H1 (cell line): Measurements from ENCODE around the gene LBX1. TPM values are rescaled to one million over a fixed set of nuclear protein-coding genes. Genes with fewer than 3 reads are reported as not detected.

ENCODE experiments used
- CTCF ChIA-PET: fragments of 300-600 bp; sonication (Branson Sonifier 250); formaldehyde crosslinking; loops from one replicate; lab custom pipeline; 2021; ENCODE audit not compliant: partially characterized antibody; lab: Charles Lee
- POLR2A ChIA-PET: fragments of 300-600 bp; sonication (Branson Sonifier 250); formaldehyde crosslinking; loops from one replicate; lab custom pipeline; 2021; ENCODE audit warnings: inconsistent platforms; ENCODE audit not compliant: partially characterized antibody; lab: Charles Lee
- DNase-seq, 2 experiments: peaks; one replicate each; pipeline versions ENCODE4 v3.0.0 to v3.0.0-alpha.2; 2010 to 2022; ENCODE audit warnings: low spot score in 2 of 2, low read depth in 1 of 2, mixed read lengths in 1 of 2
- FAIRE-seq: peaks from 2 replicates; lab custom pipeline; 2011; peaks lifted over from hg19 to GRCh38; lab: Jason Lieb, UNC
- H2AFZ ChIP-seq: 2 replicates; pipeline ENCODE4 v1.8.1; 2012; ENCODE audit warnings: low read length, inconsistent platforms
- H2AK5ac ChIP-seq: 2 replicates; pipeline ENCODE4 v1.6.1; 2013; ENCODE audit warnings: low read depth, low read length
- H2BK120ac ChIP-seq: replicated peaks from 2 replicates; pipeline ENCODE3; 2013; ENCODE audit warnings: low read depth, low read length, inconsistent platforms
- H2BK12ac ChIP-seq: 2 replicates; pipeline ENCODE4 v1.6.1; 2013; ENCODE audit warnings: low read depth, low read length
- H2BK15ac ChIP-seq: 2 replicates; pipeline ENCODE4 v1.6.1; 2013; ENCODE audit warnings: low read length
- H2BK20ac ChIP-seq: 2 replicates; pipeline ENCODE4 v1.6.1; 2013; ENCODE audit warnings: low read length
- H2BK5ac ChIP-seq: 2 replicates; pipeline ENCODE4 v1.6.1; 2013; ENCODE audit warnings: low read depth, low read length
- H3K14ac ChIP-seq: 2 replicates; pipeline ENCODE4 v1.6.1; 2013; ENCODE audit warnings: inconsistent platforms; ENCODE audit not compliant: insufficient read length
- H3K18ac ChIP-seq: 2 replicates; pipeline ENCODE4 v1.6.1; 2013; ENCODE audit warnings: low read length; ENCODE audit errors: extremely low read depth
- H3K23ac ChIP-seq: 2 replicates; pipeline ENCODE4 v1.6.1; 2013; ENCODE audit warnings: inconsistent platforms; ENCODE audit not compliant: insufficient read length
- H3K23me2 ChIP-seq: 2 replicates; pipeline ENCODE4 v1.6.1; 2013; ENCODE audit warnings: low read depth, low read length
- H3K27ac ChIP-seq: 2 replicates; pipeline ENCODE4 v1.6.1; 2011; ENCODE audit warnings: low read depth, low read length, inconsistent platforms
- H3K27me3 ChIP-seq, 4 experiments: replicated peaks in 1 of 4; 1 replicate in 1 of 4; 2 replicates in 3 of 4; pipeline versions ENCODE4 v1.6.1 to v1.8.1; 2011 to 2013; ENCODE audit warnings: low read length in 3 of 4, mild to moderate bottlenecking in 3 of 4, inconsistent platforms in 2 of 4, mixed read lengths in 2 of 4, moderate library complexity in 1 of 4; ENCODE audit not compliant: control insufficient read depth in 3 of 4, insufficient read depth in 3 of 4; ENCODE audit errors: extremely low read depth in 1 of 4
- H3K36me3 ChIP-seq, 4 experiments: 2 replicates each; pipeline versions ENCODE4 v1.6.1 to v1.8.1; 2011 to 2013; ENCODE audit warnings: mild to moderate bottlenecking in 4 of 4, low read length in 3 of 4, moderate library complexity in 2 of 4, control low read depth in 1 of 4, inconsistent platforms in 1 of 4; ENCODE audit not compliant: insufficient read depth in 4 of 4, control insufficient read depth in 2 of 4
- H3K4ac ChIP-seq: replicated peaks from 2 replicates; pipeline ENCODE3; 2013; ENCODE audit warnings: low read length, low read depth, mixed read lengths, inconsistent platforms; ENCODE audit not compliant: insufficient read length
- H3K4me1 ChIP-seq, 4 experiments: replicated peaks in 1 of 4; 1 replicate in 1 of 4; 2 replicates in 3 of 4; pipeline versions ENCODE4 v1.6.1 to v1.8.1; 2011 to 2013; ENCODE audit warnings: low read length in 3 of 4, inconsistent platforms in 2 of 4, mixed read lengths in 1 of 4; ENCODE audit not compliant: insufficient read depth in 4 of 4, control insufficient read depth in 3 of 4
- H3K4me2 ChIP-seq, 2 experiments: 2 replicates each; pipeline versions ENCODE4 v1.6.1 to v1.8.1; 2011 to 2013; ENCODE audit warnings: low read depth in 2 of 2, low read length in 2 of 2, control low read depth in 1 of 2, inconsistent platforms in 1 of 2, mild to moderate bottlenecking in 1 of 2; ENCODE audit not compliant: insufficient read depth in 1 of 2
- H3K4me3 ChIP-seq, 4 experiments: fragments of 200-600, 300-600 bp in 1 of 4; sonication (generic), shearing (Covaris generic), sonication (Bioruptor Twin) in 1 of 4; 2 replicates each; pipeline versions ENCODE4 v1.5.1 to v1.8.1; 2011 to 2016; ENCODE audit warnings: low read length in 4 of 4, low read depth in 3 of 4, control low read depth in 2 of 4, inconsistent platforms in 2 of 4, mild to moderate bottlenecking in 2 of 4, mixed read lengths in 1 of 4, moderate library complexity in 1 of 4; ENCODE audit not compliant: insufficient read depth in 2 of 4; ENCODE audit errors: extremely low read depth in 1 of 4
- H3K56ac ChIP-seq: replicated peaks from 2 replicates; pipeline ENCODE3; 2013; ENCODE audit warnings: low read depth, mild to moderate bottlenecking, mixed read lengths, low read length, inconsistent platforms; ENCODE audit not compliant: insufficient read length
- H3K79me1 ChIP-seq: 2 replicates; pipeline ENCODE4 v1.6.1; 2013; ENCODE audit warnings: low read depth, low read length, control low read depth
- H3K79me2 ChIP-seq, 2 experiments: 2 replicates each; pipeline versions ENCODE4 v1.6.1 to v1.8.1; 2012 to 2013; ENCODE audit warnings: low read length in 2 of 2, mild to moderate bottlenecking in 2 of 2, inconsistent platforms in 1 of 2; ENCODE audit not compliant: insufficient read depth in 2 of 2, control insufficient read depth in 1 of 2
- H3K9ac ChIP-seq, 4 experiments: replicated peaks in 1 of 4; 1 replicate in 1 of 4; 2 replicates in 3 of 4; pipeline versions ENCODE4 v1.6.1 to v1.8.1; 2011 to 2013; ENCODE audit warnings: low read depth in 3 of 4, low read length in 3 of 4, control low read depth in 2 of 4, mild to moderate bottlenecking in 2 of 4, moderate library complexity in 2 of 4, inconsistent platforms in 1 of 4; ENCODE audit errors: extremely low read depth in 1 of 4
- H3K9me3 ChIP-seq, 2 experiments: 2 replicates each; pipeline versions ENCODE4 v1.6.1 to v1.8.1; 2012 to 2013; ENCODE audit warnings: mild to moderate bottlenecking in 2 of 2, moderate library complexity in 2 of 2, control low read depth in 1 of 2, inconsistent platforms in 1 of 2, low read depth in 1 of 2, low read length in 1 of 2, mixed read lengths in 1 of 2; ENCODE audit not compliant: insufficient read depth in 2 of 2
- H4K20me1 ChIP-seq, 2 experiments: replicated peaks in 1 of 2; 2 replicates each; pipeline versions ENCODE3 to v1.8.1; 2011 to 2013; ENCODE audit warnings: inconsistent platforms in 2 of 2, low read length in 2 of 2, mild to moderate bottlenecking in 1 of 2; ENCODE audit not compliant: insufficient read depth in 2 of 2, control insufficient read depth in 1 of 2
- H4K5ac ChIP-seq: 2 replicates; pipeline ENCODE4 v1.6.1; 2013; ENCODE audit warnings: low read length, low read depth, mixed read lengths, inconsistent platforms; ENCODE audit not compliant: insufficient read length
- H4K8ac ChIP-seq: 2 replicates; pipeline ENCODE4 v1.8.0; 2013; ENCODE audit warnings: mild to moderate bottlenecking, moderate library complexity, low read length, inconsistent platforms; ENCODE audit not compliant: insufficient read depth; ENCODE audit errors: extremely low read depth
- H4K91ac ChIP-seq: replicated peaks from 2 replicates; pipeline ENCODE3; 2013; ENCODE audit warnings: low read length, mixed read lengths, inconsistent platforms; ENCODE audit not compliant: insufficient read length
- ATF3 ChIP-seq: IDR thresholded peaks from 2 replicates; pipeline ENCODE4 v1.6.1; 2011; ENCODE audit warnings: low read depth, mild to moderate bottlenecking, low read length; ENCODE audit not compliant: insufficient read depth
- CBX8 ChIP-seq: fragments of 300-800, 300-1000 bp; sonication (generic); IDR thresholded peaks from 2 replicates; pipeline ENCODE4 v1.7.1; 2016; ENCODE audit warnings: low read depth, low read length, borderline replicate concordance
- EZH2 ChIP-seq: fragments of 200-600 bp; sonication (generic); IDR thresholded peaks from 2 replicates; pipeline ENCODE4 v1.7.1; 2012; ENCODE audit warnings: low read depth, mild to moderate bottlenecking, moderate library complexity, low read length, inconsistent platforms; ENCODE audit not compliant: severe bottlenecking
- KDM4A ChIP-seq: IDR thresholded peaks from one replicate; pipeline ENCODE4 v1.7.1; 2012; ENCODE audit warnings: low read depth, mild to moderate bottlenecking, moderate library complexity, low read length, inconsistent platforms; ENCODE audit not compliant: severe bottlenecking
- MAFK ChIP-seq: IDR thresholded peaks from 2 replicates; pipeline ENCODE4 v1.6.1; 2012; ENCODE audit warnings: low read depth, mild to moderate bottlenecking, improper control_type of control experiment, low read length
- POLR2AphosphoS5 ChIP-seq: IDR thresholded peaks from 2 replicates; pipeline ENCODE4 v1.6.1; 2011; ENCODE audit warnings: low read depth, low read length
- RAD21 ChIP-seq, 2 experiments: IDR thresholded peaks in 1 of 2; conservative IDR thresholded peaks in 1 of 2; 2 replicates each; pipeline ENCODE4 v1.6.1; 2011; ENCODE audit warnings: low read depth in 2 of 2, low read length in 2 of 2, improper control_type of control experiment in 1 of 2, inconsistent platforms in 1 of 2, mild to moderate bottlenecking in 1 of 2, moderate library complexity in 1 of 2
- RBBP5 ChIP-seq: IDR thresholded peaks from 2 replicates; pipeline ENCODE4 v1.7.1; 2012; ENCODE audit warnings: low read depth, mild to moderate bottlenecking, inconsistent platforms, low read length, moderate library complexity, borderline replicate concordance
- SP4 ChIP-seq: IDR thresholded peaks from 2 replicates; pipeline ENCODE4 v1.6.1; 2012; ENCODE audit warnings: low read length, inconsistent platforms
- SRF ChIP-seq: IDR thresholded peaks from 2 replicates; pipeline ENCODE4 v1.6.1; 2011; ENCODE audit warnings: mild to moderate bottlenecking, low read depth, low read length, moderate library complexity
- WGBS, 2 experiments: shearing (Covaris generic) in 1 of 2; methylation state at CpG; one replicate each; pipeline versions ENCODE4 v1.1.6 to v1.1.7; 2013 to 2015; ENCODE audit warnings: low lambda C conversion rate in 2 of 2, mixed read lengths in 2 of 2, inconsistent platforms in 1 of 2, low coverage in 1 of 2, missing lambda C conversion rate in 1 of 2; ENCODE audit not compliant: insufficient replicate concordance in 2 of 2, insufficient coverage in 1 of 2, insufficient read length in 1 of 2; ENCODE audit errors: extremely low coverage in 1 of 2, missing lambda C conversion rate in 1 of 2; 5-methylcytosine and 5-hydroxymethylcytosine counted together
- polyA plus RNA-seq, 7 experiments: library from polyadenylated mRNA; depleted of rRNA in 3 of 7; stranded (reverse) in 5 of 7; unstranded in 2 of 7; fragments of >200 nt in 5 of 7; fragments of 200-250 nt in 2 of 7; gene quantifications; 1 replicate in 5 of 7; 2 replicates in 1 of 7; 4 replicates in 1 of 7; pipeline versions ENCODE4 v1.2.1 to v1.2.3, GENCODE V29; 2011 to 2013; ENCODE audit warnings: missing spikeins in 2 of 7, mixed read lengths in 2 of 7
- total RNA-seq: library from RNA; stranded (reverse); fragmentation: NEBNext Ultra II Directional; extraction: Animal tissue kit (Norgen Biotek cat#: 25700); gene quantifications from 2 replicates; pipeline ENCODE4 v1.2.1, GENCODE V29; 2021

The LBX1 gene
- total and polyA plus RNA-seq, 2 of the 8 experiments (the other 6 are each of a cell fraction or from before 2014, with no cell fraction given): not detected

GRCh38 chr10:101266381-101267289, 37.4 kb upstream of the LBX1 start:
- CTCF ChIA-PET: interaction anchor here (0.5 to 27.0 kb wide), 15 partner anchors 7 to 389 kb away, joined by 3 to 317 read pairs (median 4); no protein-coding TSS in a partner anchor
- no peak overlapping the region for H2AK5ac ChIP-seq
- TF ChIP-seq RAD21 (IDR thresholded peaks at IDR 0.05 in 1 of 2, conservative IDR thresholded peaks at IDR 0.05 in 1 of 2; ENCODE audit: low read depth in 2 of 2, low read length in 2 of 2) (no peak), KDM4A (no peak), POLR2AphosphoS5 (no peak), MAFK (no peak), CBX8 (no peak), ATF3 (no peak), SP4 (no peak), RBBP5 (no peak), SRF (no peak), EZH2 (no peak)

More at GRCh38 chr10:101266381-101267289, 37.4 kb upstream of the LBX1 start:
- no peaks in the 10 kb centered on the region for H4K20me1 ChIP-seq
- 0 out of 2 replicates have a peak overlapping the region, but pooled peaks have one; percentile 1 for H2BK12ac ChIP-seq
- H2AFZ ChIP-seq: peak overlapping the region; percentile 99
- no peak overlapping the region for H2BK120ac ChIP-seq
- no peak overlapping the region; the same call in 1 of the 2 replicates for H2BK20ac ChIP-seq
- H3K14ac ChIP-seq: no peak overlapping the region
- FAIRE-seq: no peak
- no peak overlapping the region for H3K4me3 ChIP-seq
- no peak overlapping the region for H3K18ac ChIP-seq
- POLR2A ChIA-PET: interaction anchor here (0.7 to 0.9 kb wide), 2 partner anchors 9 to 24 kb away, joined by 3 read pairs; no protein-coding TSS in a partner anchor
- H3K4ac ChIP-seq: no peak overlapping the region
- peaks cover 0 to 26% (median 14%) of the 10 kb centered on the region in 4 experiments; a peak in 6 of 7 replicates for H3K4me1 ChIP-seq
- H3K27ac ChIP-seq: no peak overlapping the region
- peaks cover 0 to 3% (median 0%) of the 10 kb centered on the region in 4 experiments; a peak in 3 of 7 replicates for H3K27me3 ChIP-seq
- H3K9ac ChIP-seq: no peak overlapping the region
- H3K23me2 ChIP-seq: peaks cover 2% of the 10 kb centered on the region; the same call in 1 of the 2 replicates
- no peak for DNase-seq
- no peak overlapping the region for H2BK15ac ChIP-seq
- H3K4me2 ChIP-seq: peak overlapping the region; percentile 3 to 18; a peak in 1 of 4 replicates
- H3K79me2 ChIP-seq: no peaks in the 10 kb centered on the region
- H4K8ac ChIP-seq: no peak overlapping the region
- H3K79me1 ChIP-seq: no peaks in the 10 kb centered on the region
- peak overlapping the region; percentile 2; the same call in 1 of the 2 replicates for H2BK5ac ChIP-seq
- no peaks in the 10 kb centered on the region for H3K9me3 ChIP-seq
- H3K56ac ChIP-seq: no peak overlapping the region
- peak overlapping the region; percentile 45 for H4K5ac ChIP-seq
- no peaks in the 10 kb centered on the region for H3K36me3 ChIP-seq
- WGBS, 2 experiments: 71% methylated on average over 12 of the region's 13 CpGs; no CpG with 5 or more reads in 1 of the 2 experiments
- H4K91ac ChIP-seq: peak overlapping the region; percentile 6
- no peak overlapping the region for H3K23ac ChIP-seq
